Heart right ventricle (tissue), 16 donors: ENCODE results near the gene GAL3ST1. TPM values are rescaled to one million over a fixed set of nuclear protein-coding genes. Genes with fewer than 3 reads are reported as not detected.

Experiments used
- ATAC-seq, 8 donors: fragments of 200-7000 bp; cut with Tn5 transposase; one replicate each; pipeline ENCODE4 v1.9.1; 2020; ENCODE audit warnings: mild to moderate bottlenecking in 8 of 8, moderate library complexity in 8 of 8, moderate number of reproducible peaks in 1 of 8
- DNase-seq, 2 donors: peaks; one replicate each; pipeline ENCODE4 v3.0.0-alpha.2; 2020
- H3K27ac ChIP-seq, 10 donors: fragments of 200-600 bp; sonication (generic) in 2 of 10; one replicate each; pipeline versions ENCODE4 v1.5.0 to v1.8.0; 2020 to 2022; ENCODE audit warnings: mild to moderate bottlenecking in 3 of 10
- H3K27me3 ChIP-seq, 7 donors: fragments of 200-600 bp; one replicate each; pipeline ENCODE4 v1.8.0; 2021 to 2022; ENCODE audit warnings: mild to moderate bottlenecking in 2 of 7
- H3K36me3 ChIP-seq, 9 donors: fragments of 200-600 bp; sonication (generic) in 1 of 9; one replicate each; pipeline versions ENCODE4 v1.5.0 to v1.8.0; 2020 to 2022; ENCODE audit warnings: mild to moderate bottlenecking in 2 of 9
- H3K4me1 ChIP-seq, 9 donors: fragments of 200-600 bp; sonication (generic) in 1 of 9; one replicate each; pipeline versions ENCODE4 v1.5.0 to v1.8.0; 2020 to 2022; ENCODE audit warnings: mild to moderate bottlenecking in 4 of 9
- H3K4me3 ChIP-seq, 10 donors: fragments of 200-600 bp; sonication (generic) in 2 of 10; one replicate each; pipeline versions ENCODE4 v1.5.0 to v1.8.0; 2020 to 2022; ENCODE audit warnings: mild to moderate bottlenecking in 7 of 10, moderate library complexity in 2 of 10
- H3K9me3 ChIP-seq, 11 donors: fragments of 200-600 bp in 10 of 11; sonication (generic) in 2 of 11; one replicate each; pipeline versions ENCODE4 v1.5.0 to v1.8.0; 2013 to 2022; ENCODE audit warnings: mild to moderate bottlenecking in 2 of 11, control low read depth in 1 of 11, moderate library complexity in 1 of 11
- CTCF ChIP-seq, 9 donors: fragments of 200-600 bp; sonication (generic) in 2 of 9; IDR thresholded peaks; one replicate each; pipeline versions ENCODE4 v1.5.0 to v1.8.0; 2021 to 2022; ENCODE audit warnings: antibody characterized with exemption in 9 of 9, mild to moderate bottlenecking in 5 of 9, moderate library complexity in 1 of 9
- WGBS, 2 donors: extraction: QIAGEN DNeasy Blood & Tissue Kit; methylation state at CpG; one replicate each; pipeline ENCODE4 v1.1.7; 2013; ENCODE audit warnings: inconsistent platforms in 1 of 2; 5-methylcytosine and 5-hydroxymethylcytosine counted together
- intact Hi-C, 10 donors: fragments of 100-400 bp; cut with DNase I; formaldehyde crosslinking; loops; one replicate each; pipeline versions ENCODE4 v1.11.1 to v1.14.2; 2022
- polyA plus RNA-seq, 2 donors: library from polyadenylated mRNA; stranded (reverse); fragments of 200-250 nt; gene quantifications; one replicate each; pipeline ENCODE4 v1.2.3, GENCODE V29; 2013
- total RNA-seq, 10 donors: library from RNA; stranded (reverse); fragmentation: NEBNext Ultra II Directional in 3 of 10; extraction: Animal tissue kit (Norgen Biotek cat#: 25700) in 3 of 10; gene quantifications; one replicate each; pipeline versions ENCODE4 v1.2.1 to v1.2.4, GENCODE V29; 2021 to 2023
- donor health status: Arrhythmogenic right ventricular cardiomyopathy.
- donor health status: ischemic (EF 13 %, LVEDD 7.1; RV severe dilation, severe dysfunction).
- donor health status: healthy with polysubstance abuse.
- donor health status: DM: no; HTN: yes; CAD: no.
- donor health status: DM: no; HTN: no; CAD: no.
- donor health status: ischemic (EF 25% LVEDD 6.9; RV normal size, moderate dysfunction).
- donor health status: ischemic (EF 25% LVEDD 5.7; RV mildly dilated, moderate dysfunction).
- donor health status: healthy.
- donor health status: DM: yes; HTN: yes; CAD: no.
- donor health status: Ischemic cardiomyopathy.
- donor health status: ischemic (EF 35%, LVEDD 5.7; RV mildly dilated, moderate dysfunction).
- donor health status: nonischemic (EF 11% LVEDD 7.7; RV severe dilation, severe dysfunction).
- donor health status: DM: yes; HTN: yes; CAD: no.
- donor health status: PGD.
- donor health status: ischemic (EF 29% LVEDD 5.4; RV normal size, mild dysfunction).
- donor health status: nonischemic (EF 23%, LVEDD 6.1; RV moderate dilation, normal function).

GAL3ST1 gene
- total and polyA plus RNA-seq, 12 donors = 0.22 to 0.49 (median 0.28) TPM; not detected in 8

- intact Hi-C loops = no loop called here
- Histone ChIP-seq H3K4me1 (no peaks in the 10 kb centered on the region), H3K36me3 (no peaks in the 10 kb centered on the region), H3K27me3 (peaks cover 0 to 8% (median 0%) of the 10 kb centered on the region in 7 donors), H3K9me3 (peaks cover 0 to 12% (median 0%) of the 10 kb centered on the region in 11 donors), H3K27ac (no peak overlapping the region), H3K4me3 (no peak overlapping the region)
- TF ChIP-seq CTCF (IDR thresholded peaks at IDR 0.05) = no peak
- 85 to 86% methylated on average over 6 of the region's 6 CpGs for WGBS, 2 donors
- DNase-seq = no peak
- ATAC-seq = no peak
These were observed 58.2 kb downstream of the GAL3ST1 start for GRCh38 chr22:30516273-30516672.

DNA sequence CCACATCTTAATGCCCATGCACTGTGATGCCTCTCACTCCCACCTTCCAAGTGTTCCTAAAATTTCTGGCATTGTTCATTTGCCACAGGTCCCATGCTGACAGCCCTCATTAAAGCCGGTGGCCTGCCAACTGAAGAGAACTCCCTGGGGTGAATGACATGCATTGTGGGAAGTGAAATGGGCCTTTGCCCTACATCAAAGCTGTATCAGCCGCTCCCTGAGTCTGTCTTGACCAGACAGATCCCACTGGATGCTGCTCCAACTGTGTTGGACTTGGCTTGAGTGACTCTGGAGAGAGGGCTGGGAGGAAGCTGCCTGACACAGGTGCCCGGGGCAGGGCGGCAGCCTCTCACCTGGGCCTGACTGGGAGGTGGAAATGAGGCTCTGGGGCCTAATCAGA, 60.2 kb downstream of the GAL3ST1 start:
- no peak for TF ChIP-seq CTCF (IDR thresholded peaks at IDR 0.05)
- H3K9me3 ChIP-seq = peaks cover 0 to 12% (median 0%) of the 10 kb centered on the region in 11 donors
- H3K27ac ChIP-seq = no peak overlapping the region
- no peak overlapping the region for H3K4me3 ChIP-seq
- H3K27me3 ChIP-seq = peaks cover 0 to 5% (median 0%) of the 10 kb centered on the region in 7 donors
- intact Hi-C loops = no loop called here
- WGBS, 2 donors = 82 to 84% methylated on average over 4 of the region's 4 CpGs
- DNase-seq = no peak
- no peak for ATAC-seq
- no peaks in the 10 kb centered on the region for H3K36me3 ChIP-seq
- H3K4me1 ChIP-seq = no peaks in the 10 kb centered on the region

DNA sequence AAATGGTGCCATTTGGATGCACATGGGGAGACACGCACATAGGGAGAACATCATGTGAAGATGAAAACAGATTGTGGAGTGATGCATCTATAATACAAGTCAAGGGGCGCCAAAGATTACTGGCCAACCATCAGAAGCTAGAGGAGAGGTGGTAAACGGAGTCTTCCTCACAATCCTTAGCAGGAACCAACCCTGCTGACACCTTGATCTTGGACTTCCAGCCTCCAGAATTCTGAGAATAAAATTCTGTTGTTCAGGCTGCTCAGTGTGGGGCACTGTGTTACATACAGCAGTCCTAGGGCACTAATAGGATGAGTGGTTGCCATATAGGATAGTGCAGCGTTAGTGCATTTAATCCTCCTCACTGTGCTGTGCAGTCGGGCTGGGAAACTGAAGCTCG, 61.0 kb downstream of the GAL3ST1 start:
- intact Hi-C loops = no loop called here
- 89 to 91% methylated on average over 6 of the region's 6 CpGs for WGBS, 2 donors
- no peak overlapping the region for H3K4me3 ChIP-seq
- H3K4me1 ChIP-seq = no peaks in the 10 kb centered on the region
- H3K36me3 ChIP-seq = no peaks in the 10 kb centered on the region
- no peak for TF ChIP-seq CTCF (IDR thresholded peaks at IDR 0.05)
- H3K9me3 ChIP-seq = peaks cover 0 to 12% (median 0%) of the 10 kb centered on the region in 11 donors
- no peak overlapping the region for H3K27ac ChIP-seq
- ATAC-seq (no peak), DNase-seq (no peak)
- H3K27me3 ChIP-seq = peaks cover 0 to 12% (median 5%) of the 10 kb centered on the region in 7 donors

DNA sequence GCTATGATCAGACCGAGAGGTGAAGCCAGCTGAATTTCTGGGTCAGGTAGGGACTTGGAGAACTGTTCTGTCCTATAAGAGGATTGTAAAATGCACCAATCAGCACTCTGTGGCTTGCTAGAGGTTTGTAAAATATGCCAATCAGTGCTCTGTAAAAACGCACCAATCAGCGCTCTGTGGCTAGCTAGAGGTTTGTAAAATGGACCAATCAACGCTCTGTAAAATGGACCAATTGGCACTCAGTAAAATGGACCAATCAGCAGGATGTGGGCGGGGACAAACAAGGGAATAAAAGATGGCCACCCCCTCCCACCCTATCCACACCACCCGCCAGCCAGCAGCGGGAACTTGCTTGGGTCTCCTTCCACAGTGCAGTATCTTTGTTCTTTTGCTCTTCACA, 62.6 kb downstream of the GAL3ST1 start:
- Histone ChIP-seq H3K9me3 (peaks cover 0 to 12% (median 0%) of the 10 kb centered on the region in 11 donors), H3K27me3 (peaks cover 0 to 25% (median 21%) of the 10 kb centered on the region in 7 donors), H3K36me3 (no peaks in the 10 kb centered on the region), H3K27ac (no peak overlapping the region), H3K4me1 (no peaks in the 10 kb centered on the region), H3K4me3 (no peak overlapping the region)
- 88 to 90% methylated on average over 7 of the region's 7 CpGs for WGBS, 2 donors
- ATAC-seq (no peak), DNase-seq (no peak)
- TF ChIP-seq CTCF (IDR thresholded peaks at IDR 0.05) = no peak
- intact Hi-C loops = no loop called here
